ENCODE measurements around the gene SLC35D3. TPM values are rescaled to one million over a fixed set of nuclear protein-coding genes. Genes with fewer than 3 reads are reported as not detected.
"Not testable (repeated sequence)": the region's sequence is repeated elsewhere in the genome, so short reads cannot be mapped to it uniquely, and the experiment has no call there.

The SLC35D3 gene
- total RNA-seq, 4 donors from 2014 or later: not detected

DNA sequence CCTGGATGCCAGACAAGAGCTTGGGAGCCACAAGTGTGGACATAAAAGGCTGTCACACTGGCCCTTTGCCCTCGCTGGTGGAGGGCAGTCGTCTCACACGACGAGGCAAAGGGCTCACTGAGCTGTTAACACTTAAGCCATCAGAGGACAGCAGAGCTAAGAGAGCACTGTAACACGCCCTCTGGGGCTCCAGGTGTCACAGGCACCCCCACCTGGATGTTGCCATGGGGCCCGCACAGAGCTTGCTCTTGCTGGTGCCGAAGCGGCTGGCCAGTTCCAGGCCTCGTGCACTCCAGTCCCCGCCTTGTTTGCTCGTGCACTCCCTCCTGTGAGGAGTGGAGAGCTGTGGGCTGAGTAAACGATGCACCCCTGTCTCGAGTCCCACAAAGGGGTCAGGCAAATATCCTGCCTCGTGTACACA is 37.4 kb downstream of the SLC35D3 start:
- H3K27ac ChIP-seq: no peak overlapping the region
- H3K27me3 ChIP-seq: no peaks in the 10 kb centered on the region
- H3K36me3 ChIP-seq: no peaks in the 10 kb centered on the region
- H3K4me3 ChIP-seq: no peak overlapping the region
- DNase-seq (ENCODE audit: low spot score in 2 of 2): no peak
- TF ChIP-seq, protein P1, sequence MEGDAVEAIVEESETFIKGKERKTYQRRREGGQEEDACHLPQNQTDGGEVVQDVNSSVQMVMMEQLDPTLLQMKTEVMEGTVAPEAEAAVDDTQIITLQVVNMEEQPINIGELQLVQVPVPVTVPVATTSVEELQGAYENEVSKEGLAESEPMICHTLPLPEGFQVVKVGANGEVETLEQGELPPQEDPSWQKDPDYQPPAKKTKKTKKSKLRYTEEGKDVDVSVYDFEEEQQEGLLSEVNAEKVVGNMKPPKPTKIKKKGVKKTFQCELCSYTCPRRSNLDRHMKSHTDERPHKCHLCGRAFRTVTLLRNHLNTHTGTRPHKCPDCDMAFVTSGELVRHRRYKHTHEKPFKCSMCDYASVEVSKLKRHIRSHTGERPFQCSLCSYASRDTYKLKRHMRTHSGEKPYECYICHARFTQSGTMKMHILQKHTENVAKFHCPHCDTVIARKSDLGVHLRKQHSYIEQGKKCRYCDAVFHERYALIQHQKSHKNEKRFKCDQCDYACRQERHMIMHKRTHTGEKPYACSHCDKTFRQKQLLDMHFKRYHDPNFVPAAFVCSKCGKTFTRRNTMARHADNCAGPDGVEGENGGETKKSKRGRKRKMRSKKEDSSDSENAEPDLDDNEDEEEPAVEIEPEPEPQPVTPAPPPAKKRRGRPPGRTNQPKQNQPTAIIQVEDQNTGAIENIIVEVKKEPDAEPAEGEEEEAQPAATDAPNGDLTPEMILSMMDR (IDR thresholded peaks at IDR 0.05): no peak
- TF ChIP-seq EP300 (IDR thresholded peaks at IDR 0.05) (no peak), POLR2A (IDR thresholded peaks at IDR 0.05) (no peak)
- WGBS, 2 donors: 51 to 53% methylated on average over 8 to 13 of the region's 14 CpGs
- no peaks in the 10 kb centered on the region for H3K9me3 ChIP-seq
- no peaks in the 10 kb centered on the region for H3K4me1 ChIP-seq

DNA sequence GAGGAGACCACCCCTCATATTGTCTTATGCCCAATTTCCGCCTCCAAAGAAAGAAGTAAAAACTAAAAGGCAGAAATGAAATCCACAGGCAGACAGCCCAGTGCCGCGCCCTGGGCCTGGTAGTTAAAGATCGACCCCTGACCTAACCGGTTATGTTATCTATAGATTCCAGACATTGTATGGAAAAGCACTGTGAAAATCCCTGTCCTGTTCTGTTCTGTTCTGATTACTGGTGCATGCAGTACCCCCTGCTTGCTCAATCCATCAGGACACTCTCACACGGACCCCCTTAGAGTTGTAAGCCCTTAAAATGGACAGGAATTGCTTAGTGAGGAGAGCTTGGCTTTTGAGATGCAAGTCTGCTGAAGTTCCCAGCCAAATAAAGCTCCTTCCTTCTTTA is 37.8 kb downstream of the SLC35D3 start:
- DNase-seq (ENCODE audit: low spot score in 2 of 2); H3K4me3 ChIP-seq; H3K4me1 ChIP-seq; H3K9me3 ChIP-seq; H3K27me3 ChIP-seq; H3K27ac ChIP-seq; H3K36me3 ChIP-seq: not testable (repeated sequence)
- WGBS, 2 donors: 80 to 83% methylated on average over 6 of the region's 6 CpGs

DNA sequence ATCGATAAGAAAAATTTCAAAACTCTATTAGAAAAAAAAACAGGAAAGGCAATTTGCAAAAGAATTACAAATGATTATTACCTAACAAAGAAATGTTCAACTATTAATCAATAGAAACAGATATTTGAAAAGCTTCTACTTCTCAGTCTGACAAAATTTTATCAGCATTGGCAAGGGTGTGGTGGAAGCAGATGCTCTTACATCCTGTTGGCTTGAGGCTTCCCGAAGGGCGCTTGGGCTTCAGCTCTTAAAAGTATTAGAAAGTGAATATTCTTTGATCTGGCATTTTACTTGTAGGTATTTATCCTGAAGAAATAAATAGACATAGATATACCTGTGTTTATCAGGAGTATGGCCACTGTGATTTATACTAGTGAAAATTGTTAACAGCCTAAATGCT is 38.7 kb downstream of the SLC35D3 start:
- TF ChIP-seq POLR2A (IDR thresholded peaks at IDR 0.05) (no peak), EP300 (IDR thresholded peaks at IDR 0.05) (no peak)
- TF ChIP-seq, protein P1 (IDR thresholded peaks at IDR 0.05): no peak
- Histone ChIP-seq H3K27ac (no peak overlapping the region), H3K4me3 (no peak overlapping the region), H3K36me3 (no peaks in the 10 kb centered on the region), H3K27me3 (no peaks in the 10 kb centered on the region), H3K4me1 (no peaks in the 10 kb centered on the region), H3K9me3 (no peaks in the 10 kb centered on the region)
- DNase-seq (ENCODE audit: low spot score in 2 of 2): no peak
- WGBS, 2 donors: 79 to 96% methylated on average over 3 of the region's 3 CpGs

DNA sequence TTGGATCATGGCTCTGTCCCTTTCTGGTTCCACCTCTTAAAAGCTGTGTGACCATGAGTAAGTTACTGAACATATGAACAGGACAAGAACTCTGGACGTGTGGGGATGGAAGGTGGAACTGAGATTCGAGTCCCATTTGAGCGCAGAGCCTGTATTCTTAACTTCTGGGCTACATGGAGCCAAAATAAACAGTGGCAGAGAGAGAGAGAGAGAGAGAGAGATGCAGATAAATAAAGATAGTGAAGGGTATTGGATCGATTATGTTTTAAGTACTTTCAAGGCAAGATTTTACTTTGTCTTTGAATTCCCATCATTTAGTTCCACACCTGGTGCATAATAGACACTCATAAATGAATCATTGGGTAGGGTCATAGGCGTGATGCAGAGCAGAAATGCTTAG is 39.7 kb downstream of the SLC35D3 start:
- DNase-seq (ENCODE audit: low spot score in 2 of 2): no peak
- no peaks in the 10 kb centered on the region for H3K9me3 ChIP-seq
- H3K36me3 ChIP-seq: no peaks in the 10 kb centered on the region
- H3K27me3 ChIP-seq: no peaks in the 10 kb centered on the region
- H3K4me3 ChIP-seq: no peak overlapping the region
- TF ChIP-seq, protein P1 (IDR thresholded peaks at IDR 0.05): no peak
- no peaks in the 10 kb centered on the region for H3K4me1 ChIP-seq
- H3K27ac ChIP-seq: no peak overlapping the region
- WGBS, 2 donors: 65 to 68% methylated on average over 5 of the region's 5 CpGs

DNA sequence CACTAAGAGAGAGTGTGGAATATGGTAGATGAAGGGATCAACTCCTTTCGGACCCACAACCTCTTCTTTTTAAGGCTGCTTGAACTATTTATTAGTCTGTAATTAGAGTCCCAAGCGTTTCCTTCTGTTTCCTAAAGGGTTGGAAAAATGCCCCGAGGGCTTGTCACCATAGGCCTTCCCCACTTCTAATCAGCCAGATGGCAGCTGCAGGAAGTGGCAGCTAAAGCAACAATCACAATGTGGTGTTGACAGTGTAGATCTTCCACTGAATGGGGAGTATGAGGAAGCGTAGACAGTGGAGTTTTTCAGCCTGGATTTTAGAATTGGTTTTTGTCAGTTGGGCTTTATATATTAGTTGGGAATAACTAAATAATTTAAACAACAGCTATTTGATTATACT is 40.6 kb downstream of the SLC35D3 start:
- H3K9me3 ChIP-seq: no peaks in the 10 kb centered on the region
- H3K36me3 ChIP-seq: no peaks in the 10 kb centered on the region
- H3K27ac ChIP-seq: no peak overlapping the region
- TF ChIP-seq, protein P1 (IDR thresholded peaks at IDR 0.05): no peak
- no peak for DNase-seq (ENCODE audit: low spot score in 2 of 2)
- no peaks in the 10 kb centered on the region for H3K4me1 ChIP-seq
- H3K27me3 ChIP-seq: no peaks in the 10 kb centered on the region
- no peak overlapping the region for H3K4me3 ChIP-seq
- WGBS, 2 donors: 42 to 51% methylated on average over 4 of the region's 4 CpGs

DNA sequence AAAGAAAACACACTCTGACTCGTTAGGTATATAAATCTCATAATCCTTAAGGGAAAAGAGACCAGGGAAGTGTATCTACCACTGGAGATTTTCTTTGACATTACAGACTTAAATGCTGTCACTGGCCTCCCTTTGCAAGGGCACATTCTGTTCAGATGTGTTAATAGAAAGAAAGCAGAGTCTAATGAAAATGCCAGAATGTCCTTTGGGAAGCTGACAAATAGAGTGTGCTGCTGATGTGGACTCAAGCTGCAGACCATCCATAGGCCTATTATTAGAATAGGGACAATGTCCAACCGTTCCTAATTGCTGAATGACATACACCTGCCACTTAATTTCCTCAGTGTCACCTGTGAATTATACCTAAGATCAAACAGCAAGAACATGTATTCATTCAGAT is 41.2 kb downstream of the SLC35D3 start:
- H3K4me1 ChIP-seq: peaks cover 0 to 2% (median 0%) of the 10 kb centered on the region in 4 donors
- TF ChIP-seq POLR2A (IDR thresholded peaks at IDR 0.05) (no peak), EP300 (IDR thresholded peaks at IDR 0.05) (no peak)
- TF ChIP-seq, protein P1 (IDR thresholded peaks at IDR 0.05): no peak
- DNase-seq (ENCODE audit: low spot score in 2 of 2): no peak
- no peak overlapping the region for H3K4me3 ChIP-seq
- no peaks in the 10 kb centered on the region for H3K9me3 ChIP-seq
- no peaks in the 10 kb centered on the region for H3K36me3 ChIP-seq
- no peaks in the 10 kb centered on the region for H3K27me3 ChIP-seq
- no peak overlapping the region for H3K27ac ChIP-seq
- WGBS, 2 donors: 57 to 67% methylated on average over 2 of the region's 2 CpGs
